GM19099 (cell line): Measurements from ENCODE around the gene ITGA5.

ENCODE experiments used
- POLR2A ChIP-seq: IDR thresholded peaks from 3 replicates; pipeline ENCODE4 v1.6.1; 2011; ENCODE audit warnings: low read depth; ENCODE audit not compliant: insufficient read length; ENCODE audit errors: extremely low read depth

Gene ITGA5

DNA sequence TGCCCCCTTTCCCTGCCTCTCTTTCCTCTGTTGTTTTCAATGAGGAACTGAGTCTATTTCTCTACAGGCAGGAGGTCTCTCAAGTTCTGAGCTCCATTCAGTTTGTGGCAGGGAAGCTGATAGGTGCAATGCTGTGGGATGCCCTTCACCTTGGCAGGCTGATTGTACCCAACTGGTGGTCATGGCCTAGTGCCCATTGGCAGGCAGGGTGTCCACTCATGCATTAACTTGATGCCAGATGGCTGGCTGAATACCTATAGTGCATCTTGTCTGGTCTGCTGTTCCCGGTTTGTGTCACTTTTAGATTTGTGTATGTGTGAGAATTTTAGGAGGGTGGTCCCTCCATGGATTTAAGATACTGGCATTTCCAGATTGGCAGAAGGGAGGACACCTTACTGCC, 20.0 kb upstream of the ITGA5 start:
- no peak for TF ChIP-seq POLR2A

DNA sequence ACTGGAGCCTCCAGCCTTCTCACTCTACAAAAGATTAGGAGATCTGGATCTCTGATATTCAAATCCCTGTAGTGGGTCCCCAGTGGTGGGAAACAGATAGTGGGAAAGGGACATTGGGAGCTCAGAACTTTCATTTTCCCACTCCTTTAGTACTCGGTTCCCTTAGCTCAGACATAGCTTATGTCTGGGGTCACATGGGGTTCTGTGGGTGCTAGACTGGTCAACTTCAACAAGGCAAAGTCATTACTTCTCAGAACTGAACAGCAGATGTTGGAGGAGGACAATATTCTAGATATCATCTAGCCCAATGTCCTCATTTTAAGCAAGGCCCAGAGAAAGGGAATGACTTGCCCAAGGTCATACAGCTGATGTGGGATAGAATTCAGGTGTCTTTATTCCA, 19.5 kb upstream of the ITGA5 start:
- TF ChIP-seq POLR2A: no peak

DNA sequence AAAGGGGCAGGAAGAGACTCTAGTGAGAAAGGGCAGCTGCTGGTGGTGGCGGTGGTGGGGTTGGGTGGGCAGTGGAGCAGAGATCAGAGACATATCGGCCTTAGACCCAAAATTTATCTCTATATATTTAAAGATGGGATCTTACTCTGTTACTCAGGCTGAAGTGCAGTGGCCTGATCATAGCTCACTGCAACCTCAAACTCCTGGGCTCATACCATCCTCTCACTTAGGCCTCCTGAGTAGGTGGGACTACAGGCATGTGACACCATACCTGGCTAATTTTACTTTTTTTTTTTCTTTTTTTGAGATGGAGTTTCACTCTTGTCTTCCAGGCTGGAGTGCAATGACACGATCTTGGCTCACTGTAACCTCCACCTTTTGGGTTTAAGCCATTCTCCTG, 18.6 kb upstream of the ITGA5 start:
- TF ChIP-seq POLR2A: no peak

DNA sequence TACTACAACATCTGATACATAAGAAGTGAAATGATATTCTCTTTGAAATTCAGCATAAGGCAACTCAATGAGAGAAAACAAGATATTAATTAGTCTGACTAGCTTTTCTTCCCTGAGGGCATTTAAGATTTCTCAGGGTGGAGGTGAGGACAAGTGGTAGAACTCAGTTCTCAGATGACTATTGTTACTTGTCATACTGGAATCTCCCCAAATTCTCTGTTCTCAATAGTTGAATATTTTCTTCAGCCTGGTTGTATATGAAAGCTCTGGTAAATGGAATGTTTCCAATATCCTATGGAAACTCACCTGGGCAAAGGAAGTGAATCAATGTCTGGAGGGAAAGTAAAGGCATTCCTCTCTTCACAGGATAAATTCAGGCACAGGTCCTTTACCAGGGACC, 18.2 kb upstream of the ITGA5 start:
- TF ChIP-seq POLR2A: no peak

DNA sequence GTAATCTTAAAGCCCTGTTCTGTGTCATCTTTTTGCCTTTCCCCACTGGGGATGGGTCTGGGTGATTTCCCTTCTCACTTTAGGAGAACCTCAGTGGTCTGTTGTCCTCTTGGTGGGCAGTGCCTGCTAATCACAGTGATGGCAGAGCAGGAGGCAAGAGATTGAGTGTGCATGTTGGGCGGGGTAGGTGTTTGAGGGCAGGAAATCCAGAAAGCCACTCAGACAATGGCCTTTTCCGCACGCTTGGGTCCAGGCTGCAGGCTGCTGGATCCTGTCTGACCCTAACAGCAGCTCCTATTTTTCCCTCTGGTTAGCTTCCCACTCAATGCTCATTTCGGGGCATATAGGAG, 13.7 kb upstream of the ITGA5 start:
- TF ChIP-seq POLR2A: no peak

DNA sequence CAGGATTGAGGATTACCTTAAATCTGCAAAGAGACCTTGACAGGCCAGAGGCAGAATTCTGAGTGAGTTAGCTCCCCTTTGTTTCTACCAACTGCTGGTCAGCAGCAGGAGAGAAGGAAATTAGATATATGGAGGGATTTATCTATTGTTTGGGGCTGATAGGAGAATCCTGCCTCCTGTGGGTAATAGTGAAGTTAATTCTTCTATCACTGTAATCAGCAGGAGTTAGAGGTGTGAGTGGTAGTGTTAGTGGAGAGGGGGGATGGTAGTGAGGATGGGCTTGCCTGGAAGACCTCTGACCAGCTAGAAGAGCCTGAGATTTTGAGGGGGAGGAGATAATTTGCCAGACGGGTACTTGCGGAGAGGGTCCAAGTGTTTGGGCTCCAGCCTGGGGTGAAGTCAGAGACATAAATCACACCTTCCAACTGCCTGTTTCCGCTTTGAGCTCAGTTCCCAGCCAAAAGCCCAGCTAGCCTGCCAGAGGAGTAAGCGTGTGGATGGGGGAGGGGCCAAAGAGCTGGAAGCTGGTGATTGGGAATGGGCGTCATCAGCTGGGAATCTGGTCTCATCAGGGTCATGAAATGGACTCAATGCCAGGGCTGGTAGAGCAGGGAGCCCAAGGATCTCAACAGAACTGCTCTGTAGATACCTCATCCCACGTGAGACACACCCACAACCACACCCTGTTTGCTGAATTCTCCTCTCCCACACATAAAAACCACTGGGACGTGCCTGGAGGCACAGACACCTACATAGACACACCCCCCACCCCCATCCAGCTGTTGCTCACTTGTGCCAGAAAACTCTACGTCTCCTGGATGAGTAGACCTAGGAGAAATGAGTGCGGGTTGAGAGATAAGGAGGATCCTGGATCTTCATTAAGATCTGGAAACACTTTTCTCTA, 13.1 kb upstream of the ITGA5 start:
- no peak for TF ChIP-seq POLR2A

DNA sequence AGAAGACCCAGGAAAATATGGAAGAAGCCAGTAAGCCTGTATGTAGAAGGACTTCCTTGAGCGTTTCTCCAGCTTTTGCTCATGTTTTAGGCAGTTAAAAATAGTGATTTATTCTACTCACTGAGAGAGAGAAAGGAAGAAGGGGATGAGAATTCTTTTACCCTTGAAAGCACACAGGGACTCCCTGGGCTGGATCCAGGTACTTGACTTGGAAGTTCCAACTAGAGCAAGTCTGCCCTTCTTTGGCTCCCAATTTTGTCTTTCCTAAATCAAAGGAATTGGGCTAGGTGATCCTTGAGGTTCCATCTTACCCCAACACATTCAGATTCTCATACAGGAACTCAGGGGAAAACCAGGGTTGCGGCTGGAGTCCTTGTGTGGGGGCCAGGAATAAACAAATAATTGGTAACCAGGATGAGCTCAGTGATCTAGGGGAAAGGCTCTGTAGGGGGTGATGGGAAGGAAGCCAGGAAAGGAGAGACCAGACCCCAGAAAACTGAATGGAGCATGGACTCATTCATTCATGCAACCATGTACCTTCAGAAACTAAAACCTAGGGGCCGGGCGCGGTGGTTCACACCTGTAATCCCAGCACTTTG, 11.5 kb upstream of the ITGA5 start:
- TF ChIP-seq POLR2A: no peak

DNA sequence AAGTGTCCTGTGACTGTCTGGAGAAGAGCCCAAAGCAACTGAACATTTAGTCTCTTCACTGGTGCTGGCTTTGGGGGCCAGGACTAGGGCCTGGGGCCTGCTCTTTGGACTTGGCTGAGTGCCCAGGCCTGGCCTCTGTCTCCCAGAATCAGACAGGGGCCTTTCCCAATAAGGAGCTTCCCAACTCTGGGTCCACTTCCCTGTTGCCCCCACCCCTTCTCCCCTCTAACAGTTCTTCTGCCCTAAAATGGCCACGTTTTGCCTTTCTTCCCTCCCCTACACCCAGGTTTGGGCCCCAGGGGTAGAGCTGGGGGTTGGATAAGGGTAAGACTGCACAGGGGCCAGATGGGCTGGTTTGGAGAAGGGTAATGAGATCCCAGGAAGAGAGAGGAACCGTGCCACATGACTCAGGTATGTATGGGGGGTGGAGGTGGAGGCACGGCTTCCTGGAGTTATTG, 10.0 kb upstream of the ITGA5 start:
- no peak for TF ChIP-seq POLR2A

DNA sequence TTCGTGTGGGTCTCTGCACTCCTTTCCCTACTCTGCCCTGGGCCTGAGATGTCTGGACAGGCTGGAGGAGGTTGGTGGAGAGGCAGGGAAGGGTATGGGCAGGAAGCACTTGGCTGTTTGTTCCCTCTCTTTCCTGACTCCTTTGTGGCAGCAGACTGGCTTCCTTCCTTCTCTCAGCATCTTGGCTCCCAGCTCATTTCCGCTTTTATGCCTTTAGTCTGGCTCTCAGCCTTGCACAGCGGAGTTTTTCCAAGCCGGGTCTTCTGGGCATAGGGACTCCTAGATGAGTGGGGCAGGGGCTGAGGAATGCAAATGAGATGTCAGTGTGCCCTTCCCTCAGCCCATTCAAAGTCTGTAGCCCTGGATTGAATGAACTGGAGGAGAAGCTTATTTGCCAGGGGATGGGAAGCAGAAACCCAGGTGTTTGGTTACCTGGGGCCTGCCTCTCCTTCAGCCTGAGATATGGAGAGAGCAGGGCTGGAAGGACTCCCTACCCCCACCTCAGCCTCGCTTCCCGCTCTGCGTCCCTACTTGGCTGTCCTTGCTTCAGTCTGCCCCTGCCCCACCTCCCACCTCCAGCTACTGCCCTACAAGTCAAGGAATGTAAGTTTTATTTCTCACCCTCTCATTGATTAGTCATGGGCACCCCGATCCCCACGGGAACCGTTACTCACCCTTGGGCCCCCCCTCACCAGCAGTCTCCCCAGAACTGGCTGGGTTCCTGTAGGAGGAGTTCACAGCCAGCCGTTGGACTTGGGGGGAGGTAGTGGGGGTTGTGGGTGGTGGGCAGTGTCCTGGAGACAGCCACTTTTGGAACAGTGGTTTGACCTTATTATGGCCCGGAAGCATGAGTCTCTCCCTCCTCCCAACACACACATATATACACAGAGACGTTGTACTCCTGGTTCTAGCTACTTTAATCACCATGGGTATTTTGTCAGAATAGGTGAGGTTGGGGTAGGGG, 9.3 kb upstream of the ITGA5 start:
- TF ChIP-seq POLR2A: no peak

DNA sequence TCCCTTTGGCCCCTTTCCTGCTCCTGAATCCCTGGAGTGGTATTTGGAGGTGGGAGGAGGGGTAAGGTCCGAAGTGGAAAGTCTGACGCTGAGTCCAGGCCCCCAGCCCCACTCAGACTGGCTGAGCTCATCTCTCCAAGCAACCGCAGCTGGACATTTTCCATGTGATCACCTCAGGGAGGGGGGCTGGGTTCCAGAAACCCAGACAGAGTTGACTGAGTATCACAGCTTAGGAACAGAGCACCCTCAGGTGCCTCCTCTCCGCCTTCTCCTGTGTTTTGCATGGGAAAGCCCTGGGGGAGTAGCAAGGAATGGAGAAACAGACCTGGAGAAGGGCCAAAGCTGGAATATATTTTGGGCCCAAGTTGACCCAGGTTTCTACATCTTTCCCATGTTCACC, 8.0 kb upstream of the ITGA5 start:
- no peak for TF ChIP-seq POLR2A

DNA sequence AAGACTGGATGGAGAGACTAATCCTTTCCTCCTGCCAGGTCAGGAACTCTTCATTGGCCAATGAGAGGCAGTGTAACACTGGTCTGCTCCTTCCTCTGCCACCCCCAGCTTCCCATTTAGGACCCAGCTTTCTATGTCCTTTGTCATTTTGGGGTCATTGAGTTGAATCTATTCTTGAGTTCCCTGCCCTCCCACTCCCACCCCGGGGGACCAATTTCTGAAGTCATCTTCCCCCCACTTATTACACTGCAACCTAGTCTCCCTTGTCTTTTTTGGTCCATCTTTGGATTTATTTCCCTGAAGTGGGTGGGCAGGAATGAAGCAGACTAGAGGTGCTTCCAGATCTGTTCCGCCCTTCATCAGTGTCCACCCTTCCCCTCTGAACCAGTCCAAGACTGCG, 7.6 kb upstream of the ITGA5 start:
- no peak for TF ChIP-seq POLR2A

DNA sequence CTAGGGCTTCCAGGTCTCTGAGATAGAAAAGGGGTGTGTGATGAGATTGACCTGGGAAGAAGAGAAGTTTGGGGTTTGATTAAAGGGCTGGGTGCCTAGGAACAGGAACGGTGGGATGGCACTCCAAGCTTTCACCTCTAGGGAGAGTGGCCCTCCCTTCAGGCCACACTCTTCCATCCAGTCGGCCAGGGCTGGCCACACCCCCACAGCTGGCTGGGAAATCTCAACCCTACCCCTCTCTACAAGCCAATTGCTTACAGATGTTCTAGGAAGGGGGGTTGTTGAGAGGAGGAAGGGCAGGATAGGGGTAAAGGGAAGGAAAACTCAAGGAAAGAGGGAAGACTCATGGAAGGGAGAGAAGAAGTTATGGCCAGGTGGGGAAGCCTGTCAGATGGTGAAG, 6.6 kb upstream of the ITGA5 start:
- TF ChIP-seq POLR2A: no peak

DNA sequence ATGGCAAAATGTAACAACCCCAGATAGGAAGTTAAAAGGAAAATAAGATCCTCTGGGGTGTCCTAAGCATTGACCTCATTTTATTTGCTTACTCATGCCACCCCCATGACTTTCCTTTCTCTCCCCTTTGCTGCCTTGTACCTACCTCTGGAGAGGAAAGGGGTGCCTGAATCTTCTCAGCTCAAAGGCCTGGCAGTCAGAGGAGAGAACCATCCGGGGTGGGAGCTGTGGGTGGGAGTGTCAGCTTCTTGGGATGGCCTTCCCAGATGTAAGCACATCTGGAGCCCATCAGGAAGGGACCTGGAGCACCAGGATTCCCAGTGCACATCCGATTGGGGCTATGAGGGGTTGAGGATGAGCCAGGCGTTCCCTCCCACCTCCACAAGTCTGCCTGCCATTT, 5.2 kb upstream of the ITGA5 start:
- no peak for TF ChIP-seq POLR2A

DNA sequence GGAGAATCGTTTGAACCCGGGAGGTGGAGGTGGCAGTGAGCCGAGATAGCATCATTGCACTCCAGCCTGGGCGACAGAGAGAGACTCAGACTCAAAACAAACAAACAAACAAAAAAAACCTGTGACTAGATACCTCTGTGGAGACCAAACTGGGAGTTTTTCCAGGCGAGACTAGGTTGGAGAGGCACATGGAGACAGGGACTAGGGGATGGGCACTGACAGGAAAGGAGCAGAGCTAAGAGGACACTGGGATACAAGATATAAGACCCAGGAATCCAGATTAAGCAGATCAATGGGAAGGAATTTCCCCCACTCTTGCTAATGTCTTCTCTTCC, 4.7 kb upstream of the ITGA5 start:
- TF ChIP-seq POLR2A: no peak

DNA sequence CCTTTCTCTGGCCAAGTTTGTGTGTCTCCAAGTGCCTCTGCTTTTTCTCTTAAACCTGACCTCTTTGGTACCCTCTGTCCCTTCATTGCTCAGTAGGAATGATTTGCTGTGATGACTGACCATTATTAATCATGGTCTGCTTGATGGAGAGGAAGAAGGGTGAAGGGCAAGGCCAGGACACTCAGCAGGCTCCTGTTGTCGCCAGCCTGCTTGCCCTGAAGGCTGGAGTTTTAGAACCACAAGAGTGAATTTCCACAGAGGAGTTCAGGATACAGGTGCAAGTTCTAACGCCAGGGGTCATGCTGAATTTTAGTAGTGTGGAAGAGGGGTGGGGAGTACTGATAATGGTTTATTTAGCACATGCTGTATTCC, 2.8 kb upstream of the ITGA5 start:
- TF ChIP-seq POLR2A: no peak
